ENCODE data around the gene SRRD. TPM values are rescaled to one million over a fixed set of nuclear protein-coding genes. Genes with fewer than 3 reads are reported as not detected.

The SRRD gene
- total and polyA plus RNA-seq, 2 donors from 2014 or later: 20.3 to 22.8 TPM

- Histone ChIP-seq H3K27me3 (ENCODE audit: control insufficient read depth, insufficient read depth, low read length) (no peaks in the 10 kb centered on the region), H3K9me3 (ENCODE audit: control insufficient read depth in 2 of 3, insufficient read depth in 1 of 3, low read length in 3 of 3) (no peaks in the 10 kb centered on the region), H3K36me3 (ENCODE audit: control insufficient read depth in 2 of 3, insufficient read depth in 3 of 3, low read length in 3 of 3) (peaks cover 0 to 23% (median 11%) of the 10 kb centered on the region in 3 donors), H3K4me3 (ENCODE audit: low read length in 3 of 3) (no peak overlapping the region), H3K27ac (ENCODE audit: low read depth in 2 of 2, low read length in 2 of 2) (no peak overlapping the region), H3K9ac (ENCODE audit: low read length in 3 of 3) (no peak overlapping the region), H3K4me1 (ENCODE audit: control insufficient read depth in 2 of 3, insufficient read depth in 2 of 3, low read depth in 1 of 3, low read length in 3 of 3) (peaks cover 0 to 19% (median 9%) of the 10 kb centered on the region in 3 donors)
- DNase-seq (no peak), FAIRE-seq (no peak)
- TF ChIP-seq CTCF (IDR thresholded peaks at IDR 0.05; ENCODE audit: borderline replicate concordance, extremely low read depth, insufficient read depth): no peak
- intact Hi-C loops (cut with DNase I): no loop called here
These were observed 2.2 kb downstream of the SRRD start for GRCh38 chr22:26485806-26486390.

GRCh38 chr22:26486394-26486793 is 2.7 kb downstream of the SRRD start:
- peaks cover under 1 to 28% (median 12%) of the 10 kb centered on the region in 3 donors for H3K36me3 ChIP-seq (ENCODE audit: control insufficient read depth in 2 of 3, insufficient read depth in 3 of 3, low read length in 3 of 3)
- no peak overlapping the region for H3K27ac ChIP-seq (ENCODE audit: low read depth in 2 of 2, low read length in 2 of 2)
- no peaks in the 10 kb centered on the region for H3K9me3 ChIP-seq (ENCODE audit: control insufficient read depth in 2 of 3, insufficient read depth in 1 of 3, low read length in 3 of 3)
- H3K9ac ChIP-seq (ENCODE audit: low read length in 3 of 3): no peak overlapping the region
- H3K4me3 ChIP-seq (ENCODE audit: low read length in 3 of 3): no peak overlapping the region
- peaks cover 0 to 19% (median 9%) of the 10 kb centered on the region in 3 donors for H3K4me1 ChIP-seq (ENCODE audit: control insufficient read depth in 2 of 3, insufficient read depth in 2 of 3, low read depth in 1 of 3, low read length in 3 of 3)
- DNase-seq (no peak), FAIRE-seq (no peak)
- TF ChIP-seq CTCF (IDR thresholded peaks at IDR 0.05; ENCODE audit: borderline replicate concordance, extremely low read depth, insufficient read depth): no peak
- intact Hi-C loops (cut with DNase I): no loop called here
- no peaks in the 10 kb centered on the region for H3K27me3 ChIP-seq (ENCODE audit: control insufficient read depth, insufficient read depth, low read length)

- no peak for FAIRE-seq
- TF ChIP-seq CTCF (IDR thresholded peaks at IDR 0.05; ENCODE audit: borderline replicate concordance, extremely low read depth, insufficient read depth): no peak
- DNase-seq: no peak
- Histone ChIP-seq H3K27ac (ENCODE audit: low read depth in 2 of 2, low read length in 2 of 2) (no peak overlapping the region), H3K9ac (ENCODE audit: low read length in 3 of 3) (no peak overlapping the region), H3K9me3 (ENCODE audit: control insufficient read depth in 2 of 3, insufficient read depth in 1 of 3, low read length in 3 of 3) (no peaks in the 10 kb centered on the region), H3K4me1 (ENCODE audit: control insufficient read depth in 2 of 3, insufficient read depth in 2 of 3, low read depth in 1 of 3, low read length in 3 of 3) (peaks cover 0 to 8% (median 5%) of the 10 kb centered on the region in 3 donors), H3K4me3 (ENCODE audit: low read length in 3 of 3) (no peak overlapping the region), H3K36me3 (ENCODE audit: control insufficient read depth in 2 of 3, insufficient read depth in 3 of 3, low read length in 3 of 3) (peaks cover 3 to 43% (median 24%) of the 10 kb centered on the region in 3 donors), H3K27me3 (ENCODE audit: control insufficient read depth, insufficient read depth, low read length) (no peaks in the 10 kb centered on the region)
- intact Hi-C loops (cut with DNase I): no loop called here
These were observed 4.3 kb downstream of the SRRD start for GRCh38 chr22:26487996-26488395.

Measured in kidney (tissue), 14 donors.